GM21576 (cell line): Measurements from ENCODE around the gene ALCAM.

ENCODE experiments used
- ATAC-seq: cut with Tn5 transposase; IDR thresholded peaks from one replicate; pipeline ENCODE4 v1.9.1; 2021; ENCODE audit warnings: mild to moderate bottlenecking, moderate library complexity; ENCODE audit not compliant: unreplicated experiment

ALCAM gene

GRCh38 chr3:105355408-105356061, 11.2 kb upstream of the ALCAM start:
- ATAC-seq: no peak

- ATAC-seq: no peak
Observed at GRCh38 chr3:105356396-105356795, 10.3 kb upstream of the ALCAM start.

- ATAC-seq: no peak
Observed at GRCh38 chr3:105356988-105357387, 9.7 kb upstream of the ALCAM start.

- no peak for ATAC-seq
Observed at GRCh38 chr3:105359098-105359762, 7.5 kb upstream of the ALCAM start.

GRCh38 chr3:105360003-105360402, 6.7 kb upstream of the ALCAM start:
- no peak for ATAC-seq

- ATAC-seq: no peak
Observed at GRCh38 chr3:105362021-105362665, 4.6 kb upstream of the ALCAM start.

- no peak for ATAC-seq
Observed at GRCh38 chr3:105364128-105364527, 2.6 kb upstream of the ALCAM start.

GRCh38 chr3:105365081-105365390, 1.7 kb upstream of the ALCAM start:
- no peak for ATAC-seq

GRCh38 chr3:105365391-105366325, 1.1 kb upstream of the ALCAM start:
- no peak for ATAC-seq

GRCh38 chr3:105367063-105367405, 325 bp downstream of the ALCAM start:
- no peak for ATAC-seq

GRCh38 chr3:105367406-105368213, 901 bp downstream of the ALCAM start:
- peak; percentile 16 for ATAC-seq

- ATAC-seq: peak; percentile 29
Observed at GRCh38 chr3:105368566-105369499, 2.1 kb downstream of the ALCAM start.

GRCh38 chr3:105369500-105370371, 3.0 kb downstream of the ALCAM start:
- peak; percentile 16 for ATAC-seq

- no peak for ATAC-seq
Observed at GRCh38 chr3:105373383-105373782, 6.7 kb downstream of the ALCAM start.

- no peak for ATAC-seq
Observed at GRCh38 chr3:105375750-105376511, 9.2 kb downstream of the ALCAM start.

- no peak for ATAC-seq
Observed at GRCh38 chr3:105377716-105378115, 11.0 kb downstream of the ALCAM start.

- ATAC-seq: no peak
Observed at GRCh38 chr3:105385179-105385578, 18.5 kb downstream of the ALCAM start.
